Rectal smooth muscle tissue (tissue), 1 donor: ENCODE data around the gene TMEM88.
"Not testable (repeated sequence)": the region's sequence is repeated elsewhere in the genome, so short reads cannot be mapped to it uniquely, and the experiment has no call there.

Source experiments
- H3K27ac ChIP-seq: one replicate; pipeline ENCODE4 v1.7.0; 2013; ENCODE audit warnings: low read depth, low read length, inconsistent platforms
- H3K27me3 ChIP-seq: one replicate; pipeline ENCODE4 v1.7.0; 2013; ENCODE audit warnings: low read length; ENCODE audit not compliant: control insufficient read depth, insufficient read depth
- H3K36me3 ChIP-seq: one replicate; pipeline ENCODE4 v1.7.0; 2013; ENCODE audit warnings: low read length; ENCODE audit not compliant: control insufficient read depth, insufficient read depth
- H3K4me1 ChIP-seq: one replicate; pipeline ENCODE4 v1.7.0; 2013; ENCODE audit warnings: low read length; ENCODE audit not compliant: control insufficient read depth, insufficient read depth
- H3K4me3 ChIP-seq: one replicate; pipeline ENCODE4 v1.7.0; 2013; ENCODE audit warnings: low read length
- H3K9ac ChIP-seq: one replicate; pipeline ENCODE4 v1.7.0; 2013; ENCODE audit warnings: low read length

The TMEM88 gene

GRCh38 chr17:7854851-7855659 is at the start of gene TMEM88:
TSS of gene TMEM88 (plus strand) at chr17:7855066. CDS start at chr17:7855075, 9 bp downstream.
- Histone ChIP-seq H3K27ac (peak within 1 kb of the TSS; percentile 3), H3K9ac (no peak within 1 kb of the TSS), H3K36me3 (peaks cover 13% of the 10 kb centered on the region), H3K4me3 (peak within 1 kb of the TSS; percentile 94), H3K4me1 (peaks cover 15% of the 10 kb centered on the region), H3K27me3 (no peaks in the 10 kb centered on the region)

GRCh38 chr17:7806587-7806986 is 48.3 kb upstream of the TMEM88 start:
- Histone ChIP-seq H3K27me3 (no peaks in the 10 kb centered on the region), H3K4me1 (no peaks in the 10 kb centered on the region), H3K27ac (no peak overlapping the region), H3K36me3 (no peaks in the 10 kb centered on the region), H3K9ac (no peak overlapping the region), H3K4me3 (no peak overlapping the region)

- no peak overlapping the region for H3K27ac ChIP-seq
- H3K4me3 ChIP-seq = no peak overlapping the region
- H3K9ac ChIP-seq = no peak overlapping the region
- H3K27me3 ChIP-seq = no peaks in the 10 kb centered on the region
- no peaks in the 10 kb centered on the region for H3K36me3 ChIP-seq
- H3K4me1 ChIP-seq = no peaks in the 10 kb centered on the region
Measured at GRCh38 chr17:7807206-7807605, 47.7 kb upstream of the TMEM88 start.

GRCh38 chr17:7809086-7809790 is 45.6 kb upstream of the TMEM88 start:
- H3K27me3 ChIP-seq = no peaks in the 10 kb centered on the region
- no peak overlapping the region for H3K4me3 ChIP-seq
- no peaks in the 10 kb centered on the region for H3K36me3 ChIP-seq
- no peak overlapping the region for H3K27ac ChIP-seq
- H3K4me1 ChIP-seq = no peaks in the 10 kb centered on the region
- H3K9ac ChIP-seq = no peak overlapping the region

GRCh38 chr17:7809791-7810343 is 45.0 kb upstream of the TMEM88 start:
- not testable (repeated sequence) for H3K4me3 ChIP-seq, H3K36me3 ChIP-seq, H3K9ac ChIP-seq, H3K27ac ChIP-seq, H3K27me3 ChIP-seq, H3K4me1 ChIP-seq

- H3K4me1 ChIP-seq = no peaks in the 10 kb centered on the region
- H3K36me3 ChIP-seq = no peaks in the 10 kb centered on the region
- H3K9ac ChIP-seq = no peak overlapping the region
- H3K27ac ChIP-seq = no peak overlapping the region
- H3K27me3 ChIP-seq = no peaks in the 10 kb centered on the region
- no peak overlapping the region for H3K4me3 ChIP-seq
Measured at GRCh38 chr17:7811251-7811650, 43.6 kb upstream of the TMEM88 start.

- H3K27me3 ChIP-seq = no peaks in the 10 kb centered on the region
- no peak overlapping the region for H3K9ac ChIP-seq
- no peaks in the 10 kb centered on the region for H3K4me1 ChIP-seq
- H3K27ac ChIP-seq = no peak overlapping the region
- no peaks in the 10 kb centered on the region for H3K36me3 ChIP-seq
- no peak overlapping the region for H3K4me3 ChIP-seq
Measured at GRCh38 chr17:7814969-7815368, 39.9 kb upstream of the TMEM88 start.

- Histone ChIP-seq H3K27ac (no peak overlapping the region), H3K4me3 (no peak overlapping the region), H3K4me1 (no peaks in the 10 kb centered on the region), H3K36me3 (no peaks in the 10 kb centered on the region), H3K9ac (no peak overlapping the region), H3K27me3 (no peaks in the 10 kb centered on the region)
Measured at GRCh38 chr17:7816926-7817642, 37.8 kb upstream of the TMEM88 start.

GRCh38 chr17:7817643-7817964 is 37.3 kb upstream of the TMEM88 start:
- H3K27ac ChIP-seq = no peak overlapping the region
- no peaks in the 10 kb centered on the region for H3K4me1 ChIP-seq
- no peak overlapping the region for H3K4me3 ChIP-seq
- no peaks in the 10 kb centered on the region for H3K36me3 ChIP-seq
- no peak overlapping the region for H3K9ac ChIP-seq
- no peaks in the 10 kb centered on the region for H3K27me3 ChIP-seq

- Histone ChIP-seq H3K4me1 (no peaks in the 10 kb centered on the region), H3K9ac (no peak overlapping the region), H3K4me3 (no peak overlapping the region), H3K36me3 (no peaks in the 10 kb centered on the region), H3K27ac (no peak overlapping the region), H3K27me3 (no peaks in the 10 kb centered on the region)
Measured at GRCh38 chr17:7818026-7818425, 36.8 kb upstream of the TMEM88 start.

- no peak overlapping the region for H3K9ac ChIP-seq
- H3K4me1 ChIP-seq = no peaks in the 10 kb centered on the region
- no peaks in the 10 kb centered on the region for H3K36me3 ChIP-seq
- H3K27me3 ChIP-seq = no peaks in the 10 kb centered on the region
- no peak overlapping the region for H3K27ac ChIP-seq
- no peak overlapping the region for H3K4me3 ChIP-seq
Measured at GRCh38 chr17:7818746-7819645, 35.9 kb upstream of the TMEM88 start.
